Gastrocnemius medialis (tissue), 4 donors: ENCODE data around the gene SSX2IP. TPM values are rescaled to one million over a fixed set of nuclear protein-coding genes. Genes with fewer than 3 reads are reported as not detected.

Experiments used
- ATAC-seq, 2 donors: fragments of 150-250 bp; one replicate each; pipeline ENCODE4 v1.9.1; 2016
- DNase-seq, 2 donors: peaks; one replicate each; pipeline ENCODE4 v3.0.0-alpha.2; 2019
- H3K27ac ChIP-seq, 4 donors: fragments of 200-600 bp; sonication (generic); 1 replicate in 1 of 4; 2 replicates in 3 of 4; pipeline ENCODE4 v1.5.1; 2016 to 2018; ENCODE audit warnings: mild to moderate bottlenecking in 2 of 4, moderate library complexity in 1 of 4
- H3K27me3 ChIP-seq, 3 donors: fragments of 200-600 bp; sonication (generic) in 2 of 3; 1 replicate in 1 of 3; 2 replicates in 2 of 3; pipeline versions ENCODE4 v1.5.1 to v1.6.0; 2016 to 2019; ENCODE audit warnings: mild to moderate bottlenecking in 1 of 3, moderate library complexity in 1 of 3
- H3K36me3 ChIP-seq, 2 donors: fragments of 200-600 bp; sonication (generic) in 1 of 2; one replicate each; pipeline ENCODE4 v1.5.1; 2017 to 2018
- H3K4me1 ChIP-seq, 2 donors: fragments of 200-600 bp; sonication (generic) in 1 of 2; one replicate each; pipeline ENCODE4 v1.5.1; 2016 to 2017; ENCODE audit warnings: mild to moderate bottlenecking in 2 of 2
- H3K4me3 ChIP-seq, 4 donors: fragments of 200-600 bp; sonication (generic) in 3 of 4; 1 replicate in 1 of 4; 2 replicates in 3 of 4; pipeline ENCODE4 v1.5.1; 2016 to 2019; ENCODE audit warnings: mild to moderate bottlenecking in 2 of 4
- H3K9me3 ChIP-seq, 3 donors: fragments of 200-600 bp; sonication (generic) in 2 of 3; 1 replicate in 1 of 3; 2 replicates in 2 of 3; pipeline ENCODE4 v1.5.1; 2016 to 2019
- CTCF ChIP-seq, 5 experiments: fragments of 450-650 bp in 3 of 5; fragments of 200-600 bp in 2 of 5; sonication (generic) in 2 of 5; IDR thresholded peaks in 4 of 5; conservative IDR thresholded peaks in 1 of 5; 1 replicate in 4 of 5; 2 replicates in 1 of 5; pipeline ENCODE4 v1.5.1; 2016 to 2019; ENCODE audit warnings: antibody characterized with exemption in 5 of 5, mild to moderate bottlenecking in 3 of 5, moderate library complexity in 3 of 5
- POLR2A ChIP-seq, 2 donors: fragments of 450-650 bp; IDR thresholded peaks; one replicate each; pipeline ENCODE4 v1.6.1; 2017; ENCODE audit warnings: antibody characterized with exemption in 2 of 2, mild to moderate bottlenecking in 2 of 2, moderate library complexity in 2 of 2
- in situ Hi-C, 4 donors: fragments of 200-750 bp; cut with MboI; loops; one replicate each; pipeline versions ENCODE4 v1.15.0 to v1.8.0; 2017; ENCODE audit warnings: low sequenced_read_pairs in 4 of 4
- intact Hi-C: fragments of 100-400 bp; cut with DNase I; formaldehyde crosslinking; loops from one replicate; pipeline ENCODE4 v1.15.1; 2023; ENCODE audit warnings: low total_unique reads
- total RNA-seq, 4 donors: library from RNA; depleted of rRNA; stranded (reverse); fragments of >200 nt; gene quantifications; one replicate each; pipeline versions ENCODE4 v1.1.0 to v1.2.3, GENCODE V29; 2016

The SSX2IP gene
- total RNA-seq, 4 donors from 2014 or later, result 3.5 to 7.0 (median 4.7) TPM

DNA sequence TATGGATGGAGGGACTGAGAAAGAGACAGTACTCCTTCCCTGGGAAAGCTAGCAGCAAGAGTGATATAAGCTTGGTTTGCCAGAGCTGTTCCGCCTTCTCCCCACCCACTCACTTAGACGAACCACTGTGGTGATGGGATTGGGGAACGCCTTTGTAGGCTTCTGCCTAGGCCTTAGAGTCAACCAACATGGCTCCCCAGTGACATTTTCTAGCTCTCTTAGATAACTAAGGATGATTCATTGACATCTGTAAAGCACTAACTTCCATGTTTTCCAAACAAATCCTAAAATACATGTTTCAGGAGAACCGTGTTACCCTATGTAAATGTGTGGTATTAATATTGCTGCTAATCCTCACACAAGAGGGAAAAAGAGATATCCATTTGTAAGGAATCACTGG lies 21.6 kb upstream of the SSX2IP start:
- Histone ChIP-seq H3K4me1 (no peaks in the 10 kb centered on the region), H3K27ac (no peak overlapping the region), H3K4me3 (no peak overlapping the region), H3K27me3 (no peaks in the 10 kb centered on the region), H3K36me3 (no peaks in the 10 kb centered on the region), H3K9me3 (no peaks in the 10 kb centered on the region)
- TF ChIP-seq POLR2A (IDR thresholded peaks at IDR 0.05) (no peak), CTCF (IDR thresholded peaks at IDR 0.05 in 4 of 5, conservative IDR thresholded peaks at IDR 0.05 in 1 of 5) (no peak)
- no peak for DNase-seq
- no peak for ATAC-seq
- intact Hi-C loops (no loop called here), in situ Hi-C loops (no loop called here)

DNA sequence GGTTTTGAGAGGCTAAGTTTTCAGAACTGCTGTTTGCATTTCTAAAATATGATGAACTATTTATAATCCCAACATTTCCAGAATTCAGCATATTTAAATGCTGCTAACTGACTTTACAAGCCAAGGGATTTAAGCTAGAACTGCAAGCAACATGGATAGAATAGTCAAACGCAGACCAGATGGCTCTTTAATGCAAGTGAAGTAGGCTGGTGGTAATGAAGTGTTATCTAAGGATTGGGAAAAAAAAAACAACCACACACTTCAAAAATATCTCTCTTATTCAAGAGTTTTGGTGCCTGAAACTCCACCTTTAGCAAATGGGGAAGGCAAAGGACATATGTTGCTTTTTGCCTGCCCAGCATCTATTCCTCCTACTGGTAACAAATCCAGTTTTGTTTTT lies 20.9 kb upstream of the SSX2IP start:
- in situ Hi-C loops, result no loop called here
- no peak for ATAC-seq
- intact Hi-C loops, result no loop called here

GRCh38 chr1:84709131-84709530 lies 18.9 kb upstream of the SSX2IP start:
- ATAC-seq, result no peak
- Histone ChIP-seq H3K4me3 (no peak overlapping the region), H3K9me3 (no peaks in the 10 kb centered on the region), H3K4me1 (no peaks in the 10 kb centered on the region), H3K36me3 (no peaks in the 10 kb centered on the region), H3K27me3 (no peaks in the 10 kb centered on the region), H3K27ac (no peak overlapping the region)
- intact Hi-C loops (no loop called here), in situ Hi-C loops (no loop called here)
- TF ChIP-seq CTCF (IDR thresholded peaks at IDR 0.05 in 4 of 5, conservative IDR thresholded peaks at IDR 0.05 in 1 of 5), result no peak
- TF ChIP-seq POLR2A (IDR thresholded peaks at IDR 0.05), result no peak
- no peak for DNase-seq

More for the DNA sequence above, 20.9 kb upstream of the SSX2IP start:
- H3K27me3 ChIP-seq, result no peaks in the 10 kb centered on the region
- no peak overlapping the region for H3K4me3 ChIP-seq
- H3K4me1 ChIP-seq, result no peaks in the 10 kb centered on the region
- no peak for TF ChIP-seq CTCF (IDR thresholded peaks at IDR 0.05 in 4 of 5, conservative IDR thresholded peaks at IDR 0.05 in 1 of 5)
- H3K27ac ChIP-seq, result no peak overlapping the region
- no peaks in the 10 kb centered on the region for H3K36me3 ChIP-seq
- no peaks in the 10 kb centered on the region for H3K9me3 ChIP-seq
- no peak for DNase-seq

GRCh38 chr1:84708031-84708430 lies 17.8 kb upstream of the SSX2IP start:
- no peak for ATAC-seq
- Histone ChIP-seq H3K4me1 (no peaks in the 10 kb centered on the region), H3K4me3 (no peak overlapping the region), H3K9me3 (no peaks in the 10 kb centered on the region), H3K36me3 (no peaks in the 10 kb centered on the region), H3K27ac (no peak overlapping the region), H3K27me3 (no peaks in the 10 kb centered on the region)
- no peak for TF ChIP-seq CTCF (IDR thresholded peaks at IDR 0.05 in 4 of 5, conservative IDR thresholded peaks at IDR 0.05 in 1 of 5)
- no peak for TF ChIP-seq POLR2A (IDR thresholded peaks at IDR 0.05)
- in situ Hi-C loops (no loop called here), intact Hi-C loops (no loop called here)
- no peak for DNase-seq

- Histone ChIP-seq H3K4me1 (no peaks in the 10 kb centered on the region), H3K4me3 (no peak overlapping the region), H3K27me3 (no peaks in the 10 kb centered on the region), H3K36me3 (no peaks in the 10 kb centered on the region), H3K9me3 (no peaks in the 10 kb centered on the region), H3K27ac (no peak overlapping the region)
- intact Hi-C loops (no loop called here), in situ Hi-C loops (no loop called here)
- DNase-seq (no peak), ATAC-seq (no peak)
- TF ChIP-seq CTCF (IDR thresholded peaks at IDR 0.05 in 4 of 5, conservative IDR thresholded peaks at IDR 0.05 in 1 of 5), result no peak
- no peak for TF ChIP-seq POLR2A (IDR thresholded peaks at IDR 0.05)
Observed at GRCh38 chr1:84705513-84705912, 15.3 kb upstream of the SSX2IP start.
